ENCODE results near the gene REV3L. TPM values are rescaled to one million over a fixed set of nuclear protein-coding genes. Genes with fewer than 3 reads are reported as not detected.

REV3L gene
- total RNA-seq, 1 donor from 2014 or later: 19.7 TPM

GRCh38 chr6:111282515-111282914 lies 200.5 kb downstream of the REV3L start:
- peaks cover 6% of the 10 kb centered on the region for H3K4me1 Mint-ChIP-seq (ENCODE audit: unreplicated experiment)
- DNase-seq (ENCODE audit: low spot score): no peak
- H3K4me3 Mint-ChIP-seq (ENCODE audit: unreplicated experiment): no peak overlapping the region
- TF ChIP-seq CTCF (IDR thresholded peaks at IDR 0.05; ENCODE audit: unreplicated experiment): no peak
- H3K9me3 Mint-ChIP-seq (ENCODE audit: unreplicated experiment): no peaks in the 10 kb centered on the region
- H3K27me3 Mint-ChIP-seq (ENCODE audit: unreplicated experiment): no peaks in the 10 kb centered on the region
- peaks cover 34% of the 10 kb centered on the region for H3K36me3 Mint-ChIP-seq (ENCODE audit: low read depth, unreplicated experiment)
- H3K27ac Mint-ChIP-seq (ENCODE audit: unreplicated experiment): no peak overlapping the region

GRCh38 chr6:111280445-111280955 lies 202.5 kb downstream of the REV3L start:
- no peaks in the 10 kb centered on the region for H3K27me3 Mint-ChIP-seq (ENCODE audit: unreplicated experiment)
- peaks cover 2% of the 10 kb centered on the region for H3K4me1 Mint-ChIP-seq (ENCODE audit: unreplicated experiment)
- H3K4me3 Mint-ChIP-seq (ENCODE audit: unreplicated experiment): peak overlapping the region; percentile 29
- TF ChIP-seq CTCF (IDR thresholded peaks at IDR 0.05; ENCODE audit: unreplicated experiment): no peak
- H3K27ac Mint-ChIP-seq (ENCODE audit: unreplicated experiment): no peak overlapping the region
- H3K9me3 Mint-ChIP-seq (ENCODE audit: unreplicated experiment): no peaks in the 10 kb centered on the region
- H3K36me3 Mint-ChIP-seq (ENCODE audit: low read depth, unreplicated experiment): peaks cover 41% of the 10 kb centered on the region
- DNase-seq (ENCODE audit: low spot score): no peak

GRCh38 chr6:111278731-111279130 lies 204.3 kb downstream of the REV3L start:
- no peak for DNase-seq (ENCODE audit: low spot score)
- no peaks in the 10 kb centered on the region for H3K27me3 Mint-ChIP-seq (ENCODE audit: unreplicated experiment)
- no peak overlapping the region for H3K4me3 Mint-ChIP-seq (ENCODE audit: unreplicated experiment)
- no peaks in the 10 kb centered on the region for H3K4me1 Mint-ChIP-seq (ENCODE audit: unreplicated experiment)
- peaks cover 50% of the 10 kb centered on the region for H3K36me3 Mint-ChIP-seq (ENCODE audit: low read depth, unreplicated experiment)
- TF ChIP-seq CTCF (IDR thresholded peaks at IDR 0.05; ENCODE audit: unreplicated experiment): no peak
- no peak overlapping the region for H3K27ac Mint-ChIP-seq (ENCODE audit: unreplicated experiment)
- H3K9me3 Mint-ChIP-seq (ENCODE audit: unreplicated experiment): no peaks in the 10 kb centered on the region

- no peak overlapping the region for H3K27ac Mint-ChIP-seq (ENCODE audit: unreplicated experiment)
- peaks cover 1% of the 10 kb centered on the region for H3K27me3 Mint-ChIP-seq (ENCODE audit: unreplicated experiment)
- H3K9me3 Mint-ChIP-seq (ENCODE audit: unreplicated experiment): no peaks in the 10 kb centered on the region
- H3K4me3 Mint-ChIP-seq (ENCODE audit: unreplicated experiment): no peak overlapping the region
- peaks cover 52% of the 10 kb centered on the region for H3K36me3 Mint-ChIP-seq (ENCODE audit: low read depth, unreplicated experiment)
- H3K4me1 Mint-ChIP-seq (ENCODE audit: unreplicated experiment): no peaks in the 10 kb centered on the region
- no peak for DNase-seq (ENCODE audit: low spot score)
- TF ChIP-seq CTCF (IDR thresholded peaks at IDR 0.05; ENCODE audit: unreplicated experiment): no peak
Measured at GRCh38 chr6:111277819-111278218, 205.2 kb downstream of the REV3L start.

- no peak overlapping the region for H3K27ac Mint-ChIP-seq (ENCODE audit: unreplicated experiment)
- no peak for DNase-seq (ENCODE audit: low spot score)
Measured at GRCh38 chr6:111276736-111277135, 206.3 kb downstream of the REV3L start.

More at GRCh38 chr6:111276736-111277135, 206.3 kb downstream of the REV3L start:
- peak overlapping the region; percentile 31 for H3K4me3 Mint-ChIP-seq (ENCODE audit: unreplicated experiment)
- H3K36me3 Mint-ChIP-seq (ENCODE audit: low read depth, unreplicated experiment): peaks cover 42% of the 10 kb centered on the region
- H3K27me3 Mint-ChIP-seq (ENCODE audit: unreplicated experiment): peaks cover 1% of the 10 kb centered on the region
- TF ChIP-seq CTCF (IDR thresholded peaks at IDR 0.05; ENCODE audit: unreplicated experiment): no peak
- no peaks in the 10 kb centered on the region for H3K4me1 Mint-ChIP-seq (ENCODE audit: unreplicated experiment)
- H3K9me3 Mint-ChIP-seq (ENCODE audit: unreplicated experiment): no peaks in the 10 kb centered on the region

Measured in endothelial cell (in vitro differentiated cells).